Measurements from ENCODE around the gene HOXA7.

HOXA7 gene

GRCh38 chr7:27193335-27194001 lies 37.0 kb upstream of the HOXA7 start:
- no peak for TF ChIP-seq CTCF (IDR thresholded peaks at IDR 0.05; ENCODE audit: borderline replicate concordance, control extremely low read depth, extremely low read depth, insufficient read depth, missing control alignments)
- in situ Hi-C loops (cut with MboI; ENCODE audit: low sequenced_read_pairs, unreplicated experiment): loop anchor here (10.0 kb wide), 2 partner anchors 51 to 731 kb away; partner anchors contain the start of gene EVX1
- no peak for DNase-seq (ENCODE audit: low spot score)

- TF ChIP-seq CTCF (IDR thresholded peaks at IDR 0.05; ENCODE audit: borderline replicate concordance, control extremely low read depth, extremely low read depth, insufficient read depth, missing control alignments): no peak
- peak; percentile 27 for DNase-seq (ENCODE audit: low spot score)
- in situ Hi-C loops (cut with MboI; ENCODE audit: low sequenced_read_pairs, unreplicated experiment): loop anchor here (10.0 kb wide), 2 partner anchors 52 to 732 kb away; partner anchors contain the start of gene EVX1
Observed at GRCh38 chr7:27192546-27193334, 36.3 kb upstream of the HOXA7 start.

- in situ Hi-C loops (cut with MboI; ENCODE audit: low sequenced_read_pairs, unreplicated experiment): loop anchor here (10.0 kb wide), 2 partner anchors 53 to 733 kb away; partner anchors contain the start of gene EVX1
- TF ChIP-seq CTCF (IDR thresholded peaks at IDR 0.05; ENCODE audit: borderline replicate concordance, control extremely low read depth, extremely low read depth, insufficient read depth, missing control alignments): no peak
- no peak for DNase-seq (ENCODE audit: low spot score)
Observed at GRCh38 chr7:27191833-27192545, 35.5 kb upstream of the HOXA7 start.

- in situ Hi-C loops (cut with MboI; ENCODE audit: low sequenced_read_pairs, unreplicated experiment): loop anchor here (10.0 kb wide), 2 partner anchors 54 to 734 kb away; partner anchors contain the start of gene EVX1
- no peak for TF ChIP-seq CTCF (IDR thresholded peaks at IDR 0.05; ENCODE audit: borderline replicate concordance, control extremely low read depth, extremely low read depth, insufficient read depth, missing control alignments)
Observed at GRCh38 chr7:27191161-27191731, 34.8 kb upstream of the HOXA7 start.

GRCh38 chr7:27189997-27190748 lies 33.7 kb upstream of the HOXA7 start:
- no peak for DNase-seq (ENCODE audit: low spot score)
- in situ Hi-C loops (cut with MboI; ENCODE audit: low sequenced_read_pairs, unreplicated experiment): loop anchor here (10.0 kb wide), 2 partner anchors 55 to 735 kb away; partner anchors contain the start of gene EVX1
- TF ChIP-seq CTCF (IDR thresholded peaks at IDR 0.05; ENCODE audit: borderline replicate concordance, control extremely low read depth, extremely low read depth, insufficient read depth, missing control alignments): no peak

More at GRCh38 chr7:27191161-27191731, 34.8 kb upstream of the HOXA7 start:
- no peak for DNase-seq (ENCODE audit: low spot score)

Data from GM13976 (cell line).